Smooth muscle cell of the brain vasculature (primary cell): ENCODE data around the gene GABBR2.
"Not testable (repeated sequence)": the region's sequence is repeated elsewhere in the genome, so short reads cannot be mapped to it uniquely, and the experiment has no call there.

ENCODE experiments used
- DNase-seq: peaks from one replicate; pipeline ENCODE4 v3.0.0-alpha.2; 2012; ENCODE audit warnings: low read depth, low spot score

The GABBR2 gene

GRCh38 chr9:98298476-98298875 lies 410.3 kb downstream of the GABBR2 start:
- DNase-seq, result no peak

GRCh38 chr9:98295824-98296223 lies 412.9 kb downstream of the GABBR2 start:
- no peak for DNase-seq

DNA sequence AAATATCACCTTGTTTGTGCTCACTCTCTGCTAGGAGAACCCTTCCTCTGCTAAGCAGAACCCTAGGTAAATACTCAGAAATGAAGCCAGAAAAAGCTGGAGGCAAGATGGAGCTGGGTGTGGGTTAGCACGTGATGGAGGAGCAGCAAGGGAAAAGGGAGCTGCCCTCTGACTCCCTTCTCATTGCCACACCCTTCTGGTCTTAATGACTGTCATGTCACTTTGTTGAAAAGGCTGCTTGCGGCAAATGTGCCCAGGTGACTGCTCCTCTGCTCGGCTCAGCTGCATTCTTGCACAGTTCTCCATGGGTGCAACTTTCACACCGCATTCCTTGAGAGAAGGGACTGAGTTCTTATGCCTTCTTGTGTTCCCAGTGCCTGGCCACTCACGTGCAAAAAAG lies 416.9 kb downstream of the GABBR2 start:
- no peak for DNase-seq

- DNase-seq, result no peak
Observed at GRCh38 chr9:98290411-98290810, 418.3 kb downstream of the GABBR2 start.

- DNase-seq, result no peak
Observed at GRCh38 chr9:98289614-98290201, 419.0 kb downstream of the GABBR2 start.

DNA sequence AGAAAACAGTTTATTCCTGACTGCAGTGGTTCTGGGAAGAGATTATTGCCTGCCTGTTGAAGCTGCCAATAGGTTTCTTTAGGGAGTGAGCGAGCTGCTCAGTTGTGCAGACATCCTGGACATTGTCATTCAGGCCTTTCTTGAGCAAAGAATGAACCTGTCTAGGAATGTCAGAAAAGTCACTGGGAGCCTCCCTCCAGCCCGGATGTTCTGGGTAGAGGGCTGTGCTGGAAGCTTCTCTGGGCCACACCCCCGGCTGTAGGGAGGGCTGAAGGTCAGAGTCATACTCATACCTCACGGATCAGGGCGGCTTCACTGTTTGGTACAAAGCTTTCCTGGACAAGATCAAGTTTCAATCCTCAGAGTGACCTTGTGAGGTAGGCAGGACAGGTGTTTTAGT lies 419.9 kb downstream of the GABBR2 start:
- DNase-seq, result no peak

DNA sequence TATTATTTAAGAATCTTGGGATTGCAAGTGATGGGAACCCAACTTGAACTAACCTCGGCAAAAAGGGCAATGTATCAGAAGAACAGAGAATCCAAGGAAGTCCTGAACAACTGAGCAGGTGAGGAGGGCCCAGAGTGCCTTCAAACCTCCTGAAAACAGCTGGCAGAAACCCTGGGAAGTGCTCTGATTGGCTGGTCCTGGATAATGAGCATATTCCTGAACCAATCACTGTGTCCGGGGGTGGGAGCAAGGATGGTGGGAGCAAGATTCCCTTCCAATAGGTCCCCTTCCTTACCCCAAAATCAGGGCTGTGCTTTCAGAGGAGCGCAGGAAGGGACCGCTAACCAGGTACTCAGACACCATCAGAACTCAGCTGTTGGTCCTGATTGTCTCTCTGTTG lies 421.4 kb downstream of the GABBR2 start:
- no peak for DNase-seq

DNA sequence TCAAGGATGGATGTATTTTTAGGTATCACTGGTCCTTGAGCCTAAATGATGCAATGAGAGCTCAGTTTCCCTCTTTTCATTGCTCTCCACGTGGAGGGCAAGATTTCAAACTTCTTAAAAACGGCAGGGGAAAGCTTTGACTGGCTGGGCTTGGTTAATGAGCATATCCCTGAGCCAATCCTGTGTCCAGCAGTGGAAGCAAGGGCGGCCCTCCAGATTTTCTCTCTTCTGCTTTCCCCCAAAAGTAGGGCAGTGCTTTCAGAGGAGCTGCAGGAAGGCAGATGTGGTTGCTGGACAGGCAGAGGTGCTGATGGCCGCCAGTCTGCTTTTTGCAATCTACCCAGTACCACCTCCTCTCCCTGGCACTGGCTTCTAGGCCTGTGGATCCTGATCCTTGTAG lies 423.3 kb downstream of the GABBR2 start:
- no peak for DNase-seq

DNA sequence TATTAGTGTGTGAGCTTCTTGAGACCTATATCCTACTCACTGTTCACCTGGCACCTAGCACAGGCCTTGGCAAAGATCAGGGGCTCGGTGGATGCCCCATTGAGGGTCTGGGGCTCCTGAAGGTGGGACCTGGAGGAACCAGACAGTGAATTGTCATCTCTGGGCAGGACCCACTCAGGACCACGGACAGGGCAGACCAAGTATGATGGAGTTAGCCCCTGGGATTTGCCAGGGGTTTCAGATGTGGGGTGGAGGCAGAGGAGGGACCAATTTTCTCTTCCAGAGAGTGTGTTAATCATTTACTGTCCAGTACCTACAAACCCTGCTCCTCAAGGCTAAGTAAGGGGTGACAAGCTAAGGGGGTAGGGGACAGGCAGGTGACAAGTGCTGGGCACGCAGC lies 424.0 kb downstream of the GABBR2 start:
- DNase-seq, result no peak

DNA sequence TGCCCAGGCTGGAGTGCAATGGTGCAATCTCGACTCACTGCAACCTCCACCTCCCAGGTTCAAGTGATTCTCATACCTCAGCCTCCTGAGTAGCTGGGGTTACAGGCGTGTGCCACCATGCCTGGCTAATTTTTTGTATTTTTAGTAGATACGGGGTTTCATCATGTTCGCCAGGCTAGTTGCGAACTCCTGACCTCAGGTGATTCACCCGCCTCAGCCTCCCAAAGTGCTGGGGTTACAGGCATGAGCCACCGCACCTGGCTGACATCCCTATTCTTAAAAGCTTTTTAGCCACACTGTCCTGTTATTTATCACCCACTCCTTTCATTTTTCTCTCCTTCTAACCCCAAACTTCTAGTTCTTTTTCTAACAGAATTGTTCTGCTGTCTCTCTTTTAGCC lies 425.6 kb downstream of the GABBR2 start:
- not testable (repeated sequence) for DNase-seq

GRCh38 chr9:98281281-98281680 lies 427.5 kb downstream of the GABBR2 start:
- no peak for DNase-seq

DNA sequence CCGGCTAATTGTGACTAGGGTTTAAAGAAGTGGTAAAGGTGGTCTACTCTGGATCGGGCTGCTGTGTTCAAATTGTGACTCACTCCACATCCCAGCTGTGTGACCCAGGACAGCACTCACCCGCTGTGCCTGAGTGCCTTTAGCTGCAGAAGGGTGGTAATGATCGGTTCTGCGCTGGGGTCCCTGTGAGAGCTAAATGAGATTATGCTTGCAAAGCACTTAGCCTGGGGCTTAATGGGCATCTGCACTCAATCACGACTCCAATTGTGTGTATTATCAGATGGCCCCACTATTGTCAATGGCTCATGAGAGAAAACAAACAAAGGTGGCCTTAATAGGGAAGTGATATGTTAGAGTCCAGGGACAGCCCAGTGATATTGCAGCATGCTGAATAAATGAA lies 428.2 kb downstream of the GABBR2 start:
- no peak for DNase-seq

- no peak for DNase-seq
Observed at GRCh38 chr9:98280162-98280561, 428.6 kb downstream of the GABBR2 start.

- DNase-seq, result no peak
Observed at GRCh38 chr9:98276907-98277469, 431.7 kb downstream of the GABBR2 start.

DNA sequence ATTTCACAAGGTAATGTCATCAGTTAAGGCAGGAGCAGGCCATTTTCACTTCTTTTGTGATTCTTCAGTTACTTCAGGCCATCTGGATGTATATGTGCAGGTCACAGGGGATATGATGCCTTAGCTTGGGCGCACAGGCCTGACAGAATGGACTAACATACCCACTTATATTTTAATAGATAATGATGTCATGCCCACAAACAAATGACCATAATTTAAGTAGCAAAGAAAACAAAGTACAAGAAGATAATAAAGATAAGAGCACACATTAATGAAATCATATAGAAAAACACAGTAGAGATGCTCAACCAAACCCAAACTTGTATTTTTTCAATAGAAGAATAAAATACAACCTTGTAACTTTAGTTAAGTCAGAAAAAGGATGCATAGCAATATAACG lies 433.6 kb downstream of the GABBR2 start:
- DNase-seq, result no peak

DNA sequence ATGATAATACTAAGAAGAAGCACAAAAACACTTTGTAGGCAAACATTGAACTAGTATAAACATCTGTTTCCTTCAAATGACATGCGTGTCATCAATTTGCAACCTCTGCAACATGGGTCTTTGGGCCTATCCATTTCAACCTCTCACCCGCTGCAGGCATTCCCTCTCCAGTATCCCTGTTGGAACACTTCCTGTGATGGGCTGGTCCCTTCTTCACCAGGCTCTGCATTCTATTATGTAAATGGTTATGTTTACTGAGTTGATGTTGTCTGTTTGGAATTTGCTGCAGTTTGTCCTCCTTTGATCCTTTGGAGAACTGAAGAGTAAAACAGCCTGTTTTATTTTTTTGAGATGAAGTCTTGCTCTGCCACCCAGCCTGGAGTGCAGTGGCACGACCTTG lies 436.7 kb downstream of the GABBR2 start:
- no peak for DNase-seq

GRCh38 chr9:98271479-98271878 lies 437.3 kb downstream of the GABBR2 start:
- no peak for DNase-seq

DNA sequence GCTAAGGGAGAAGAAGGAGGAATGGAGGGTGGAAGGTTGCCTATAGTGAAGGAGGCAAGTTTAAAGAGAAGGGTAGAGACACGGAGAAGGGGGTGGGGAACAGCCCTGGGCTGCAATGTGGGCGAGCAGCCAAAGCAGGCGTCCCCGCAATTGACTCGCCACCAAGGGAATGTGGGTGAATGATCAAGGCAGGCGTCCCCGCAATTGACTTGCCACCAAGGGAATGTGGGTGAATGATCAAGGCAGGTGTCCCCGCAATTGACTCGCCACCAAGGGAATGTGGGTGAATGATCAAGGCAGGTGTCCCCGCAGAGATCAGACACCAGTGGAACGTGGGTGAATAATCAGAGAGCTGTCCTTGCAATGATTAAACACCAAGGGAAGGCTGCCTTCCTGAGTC lies 438.5 kb downstream of the GABBR2 start:
- DNase-seq, result not testable (repeated sequence)

DNA sequence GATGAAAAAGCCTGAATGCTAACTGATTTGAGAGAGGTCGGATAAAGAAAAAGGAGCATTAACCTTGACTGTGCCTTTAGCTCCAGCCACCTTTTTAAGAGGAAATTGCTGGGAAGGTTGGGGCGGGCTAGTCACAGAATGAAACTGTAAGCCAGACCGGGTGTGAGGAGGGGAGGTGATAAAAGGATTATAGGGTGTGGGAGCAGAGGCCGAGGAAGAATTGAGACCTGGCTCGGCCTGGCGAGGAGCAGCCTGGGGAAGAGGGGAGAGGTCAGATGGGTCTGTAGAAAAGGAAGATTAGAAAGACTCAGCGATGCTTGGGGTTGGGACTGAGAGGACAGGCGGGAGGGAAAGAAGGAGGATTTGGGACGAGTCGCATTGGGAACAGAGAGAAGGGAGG lies 439.1 kb downstream of the GABBR2 start:
- DNase-seq, result not testable (repeated sequence)

GRCh38 chr9:98267556-98267955 lies 441.2 kb downstream of the GABBR2 start:
- DNase-seq, result not testable (repeated sequence)

DNA sequence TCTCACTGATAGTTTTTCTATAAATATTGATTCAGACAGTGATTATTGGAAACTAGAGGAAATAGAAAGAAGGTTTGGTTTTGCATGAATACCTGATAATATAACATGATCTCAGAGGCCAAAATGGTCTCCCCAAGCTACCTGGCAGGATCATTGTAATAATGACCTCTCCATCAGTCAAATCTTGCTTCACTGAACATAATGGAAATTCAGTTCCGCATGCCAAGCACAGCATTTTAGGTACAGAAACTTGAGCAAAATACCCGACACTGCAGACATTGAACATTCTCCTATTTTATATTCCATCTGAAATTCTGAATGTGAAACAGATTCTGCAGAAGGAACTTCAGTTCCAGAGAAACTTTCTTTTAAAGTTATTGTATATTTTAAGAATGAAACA lies 444.2 kb downstream of the GABBR2 start:
- no peak for DNase-seq

DNA sequence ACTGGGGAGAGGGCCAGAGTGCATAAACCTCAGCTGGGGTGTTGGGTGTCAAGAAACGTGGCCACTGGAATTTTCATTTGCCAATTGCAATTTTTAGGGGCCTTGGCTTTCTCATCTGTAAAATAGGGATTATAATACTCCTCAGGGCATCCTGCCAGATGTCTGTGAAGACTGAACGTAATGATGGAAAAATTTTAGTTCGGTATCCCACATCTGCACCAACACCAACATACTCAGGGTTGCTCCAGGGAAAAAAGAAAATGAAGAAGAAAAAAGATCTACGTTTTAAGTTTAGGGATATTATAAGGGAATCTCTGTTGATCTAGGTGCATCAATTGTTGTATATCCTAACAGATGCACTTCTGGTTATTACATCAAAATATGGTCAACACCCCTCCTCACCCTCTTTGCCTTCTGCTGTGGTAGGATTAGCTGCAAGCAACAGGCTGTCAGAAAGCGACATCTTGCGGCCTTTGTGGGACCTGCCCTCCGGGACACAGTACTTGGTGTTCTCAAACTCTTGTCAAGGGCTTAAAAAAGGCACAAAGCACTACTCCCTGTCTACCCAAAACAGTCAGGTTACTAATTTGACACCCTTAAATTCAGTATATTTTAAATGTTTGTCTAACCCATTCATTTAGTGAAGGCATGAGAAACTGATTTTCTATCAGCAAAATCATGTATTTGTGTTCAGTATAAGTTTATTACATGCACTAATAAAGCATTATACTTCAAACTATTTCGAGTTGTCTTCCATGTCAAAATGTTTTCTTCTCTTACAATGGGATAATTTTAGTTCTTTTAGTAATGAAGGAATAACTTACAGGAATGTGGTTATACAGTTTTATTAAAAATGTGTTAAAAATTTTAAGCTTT lies 445.0 kb downstream of the GABBR2 start:
- DNase-seq, result peak; percentile 67

- no peak for DNase-seq
Observed at GRCh38 chr9:98263080-98263479, 445.7 kb downstream of the GABBR2 start.
